SJCRH30 (cell line): Measurements from ENCODE around the gene PHF24. TPM values are rescaled to one million over a fixed set of nuclear protein-coding genes. Genes with fewer than 3 reads are reported as not detected.

Source experiments
- DNase-seq, 2 experiments: peaks; one replicate each; pipeline ENCODE4 v3.0.0-alpha.2; 2015 to 2020
- H3K27ac ChIP-seq: fragments of 250-450 bp; sonication (Bioruptor Pico); 2 replicates; pipeline ENCODE4 v1.5.1; 2020; ENCODE audit warnings: mild to moderate bottlenecking, moderate library complexity
- H3K27me3 ChIP-seq: fragments of 250-450 bp; sonication (Bioruptor Pico); 2 replicates; pipeline ENCODE4 v1.5.1; 2020; ENCODE audit warnings: mild to moderate bottlenecking, moderate library complexity
- H3K36me3 ChIP-seq: fragments of 250-450 bp; sonication (Bioruptor Pico); 2 replicates; pipeline ENCODE4 v1.5.1; 2020; ENCODE audit warnings: mild to moderate bottlenecking, moderate library complexity
- H3K4me1 ChIP-seq: fragments of 250-450 bp; sonication (Bioruptor Pico); 2 replicates; pipeline ENCODE4 v1.5.1; 2020; ENCODE audit warnings: mild to moderate bottlenecking, moderate library complexity
- H3K4me3 ChIP-seq: fragments of 250-450 bp; sonication (Bioruptor Pico); 2 replicates; pipeline ENCODE4 v1.5.1; 2020; ENCODE audit warnings: mild to moderate bottlenecking, moderate library complexity
- H3K9me3 ChIP-seq: fragments of 250-450 bp; sonication (Bioruptor Pico); replicated peaks from 2 replicates; pipeline ENCODE4 v1.5.1; 2020; ENCODE audit warnings: mild to moderate bottlenecking, moderate library complexity
- total RNA-seq: library from RNA; depleted of rRNA; stranded (reverse); fragments of >200 nt; shearing (Covaris generic); gene quantifications from 2 replicates; pipeline ENCODE4 v1.2.3, GENCODE V29; 2014

The PHF24 gene
- total RNA-seq, 1 experiment from 2014 or later = not detected

- Histone ChIP-seq H3K4me3 (no peak overlapping the region), H3K4me1 (no peaks in the 10 kb centered on the region), H3K9me3 (no peaks in the 10 kb centered on the region), H3K27me3 (no peaks in the 10 kb centered on the region; the same call in 1 of the 2 replicates), H3K27ac (no peak overlapping the region), H3K36me3 (no peaks in the 10 kb centered on the region)
- DNase-seq = no peak
Observed at GRCh38 chr9:34964458-34964857, 6.4 kb downstream of the PHF24 start.

GRCh38 chr9:34971146-34971811, 13.2 kb downstream of the PHF24 start:
- no peak overlapping the region for H3K27ac ChIP-seq
- H3K27me3 ChIP-seq = no peaks in the 10 kb centered on the region; the same call in none of the 2 replicates

GRCh38 chr9:34974664-34975063, 16.6 kb downstream of the PHF24 start:
- Histone ChIP-seq H3K27ac (no peak overlapping the region), H3K36me3 (no peaks in the 10 kb centered on the region), H3K9me3 (no peaks in the 10 kb centered on the region), H3K4me3 (no peak overlapping the region), H3K27me3 (peaks cover under 1% of the 10 kb centered on the region; the same call in 1 of the 2 replicates), H3K4me1 (no peaks in the 10 kb centered on the region)
- no peak for DNase-seq

More at GRCh38 chr9:34971146-34971811, 13.2 kb downstream of the PHF24 start:
- Histone ChIP-seq H3K4me3 (no peak overlapping the region), H3K36me3 (no peaks in the 10 kb centered on the region), H3K4me1 (no peaks in the 10 kb centered on the region), H3K9me3 (no peaks in the 10 kb centered on the region)
- no peak for DNase-seq

GRCh38 chr9:34976441-34976840, 18.4 kb downstream of the PHF24 start:
- Histone ChIP-seq H3K4me3 (no peak overlapping the region), H3K36me3 (no peaks in the 10 kb centered on the region), H3K4me1 (no peaks in the 10 kb centered on the region), H3K27me3 (peaks cover 5% of the 10 kb centered on the region; the same call in 1 of the 2 replicates), H3K9me3 (no peaks in the 10 kb centered on the region), H3K27ac (no peak overlapping the region)
- DNase-seq = no peak

GRCh38 chr9:34976992-34977391, 18.9 kb downstream of the PHF24 start:
- Histone ChIP-seq H3K36me3 (no peaks in the 10 kb centered on the region), H3K4me1 (no peaks in the 10 kb centered on the region), H3K27ac (no peak overlapping the region), H3K4me3 (no peak overlapping the region), H3K27me3 (peaks cover 5% of the 10 kb centered on the region; the same call in 1 of the 2 replicates), H3K9me3 (no peaks in the 10 kb centered on the region)
- DNase-seq = no peak

- H3K4me3 ChIP-seq = no peak overlapping the region
Observed at GRCh38 chr9:34980181-34980761, 22.2 kb downstream of the PHF24 start.

GRCh38 chr9:34982361-34982760, 24.3 kb downstream of the PHF24 start:
- Histone ChIP-seq H3K4me3 (no peak overlapping the region), H3K36me3 (no peaks in the 10 kb centered on the region), H3K27ac (no peak overlapping the region), H3K4me1 (no peaks in the 10 kb centered on the region), H3K9me3 (no peaks in the 10 kb centered on the region), H3K27me3 (peaks cover 5% of the 10 kb centered on the region; the same call in 1 of the 2 replicates)
- no peak for DNase-seq

More at GRCh38 chr9:34980181-34980761, 22.2 kb downstream of the PHF24 start:
- Histone ChIP-seq H3K36me3 (no peaks in the 10 kb centered on the region), H3K27ac (no peak overlapping the region), H3K27me3 (peaks cover 5% of the 10 kb centered on the region; the same call in 1 of the 2 replicates), H3K9me3 (no peaks in the 10 kb centered on the region), H3K4me1 (no peaks in the 10 kb centered on the region)
- no peak for DNase-seq

- no peak for DNase-seq
- H3K4me3 ChIP-seq = no peak overlapping the region
- H3K9me3 ChIP-seq = no peaks in the 10 kb centered on the region
- H3K27me3 ChIP-seq = peaks cover 5% of the 10 kb centered on the region; the same call in 1 of the 2 replicates
- H3K4me1 ChIP-seq = no peaks in the 10 kb centered on the region
- no peak overlapping the region for H3K27ac ChIP-seq
- no peaks in the 10 kb centered on the region for H3K36me3 ChIP-seq
Observed at GRCh38 chr9:34983209-34983608, 25.1 kb downstream of the PHF24 start.

- peaks cover 5% of the 10 kb centered on the region; the same call in 1 of the 2 replicates for H3K27me3 ChIP-seq
- no peak overlapping the region for H3K4me3 ChIP-seq
- peak; percentile 40 to 68 for DNase-seq
- H3K9me3 ChIP-seq = no peaks in the 10 kb centered on the region
- no peak overlapping the region for H3K27ac ChIP-seq
- no peaks in the 10 kb centered on the region for H3K36me3 ChIP-seq
- H3K4me1 ChIP-seq = no peaks in the 10 kb centered on the region
Observed at GRCh38 chr9:34984049-34984448, 26.0 kb downstream of the PHF24 start.

GRCh38 chr9:34985311-34985899, 27.3 kb downstream of the PHF24 start:
- H3K4me3 ChIP-seq = no peak overlapping the region
- no peaks in the 10 kb centered on the region for H3K36me3 ChIP-seq
- H3K27ac ChIP-seq = no peak overlapping the region
- no peaks in the 10 kb centered on the region for H3K9me3 ChIP-seq
- H3K27me3 ChIP-seq = no peaks in the 10 kb centered on the region; the same call in 1 of the 2 replicates
- peak; percentile 53 to 81 for DNase-seq
- H3K4me1 ChIP-seq = no peaks in the 10 kb centered on the region

GRCh38 chr9:34986540-34987047, 28.5 kb downstream of the PHF24 start:
- H3K36me3 ChIP-seq = no peaks in the 10 kb centered on the region
- peak in 1 of 2 experiments; percentile 22 for DNase-seq
- no peak overlapping the region for H3K4me3 ChIP-seq
- no peaks in the 10 kb centered on the region for H3K27me3 ChIP-seq
- no peaks in the 10 kb centered on the region for H3K9me3 ChIP-seq
- no peaks in the 10 kb centered on the region for H3K4me1 ChIP-seq
- H3K27ac ChIP-seq = no peak overlapping the region

GRCh38 chr9:34987160-34987901, 29.2 kb downstream of the PHF24 start:
- no peak for DNase-seq
- no peaks in the 10 kb centered on the region for H3K9me3 ChIP-seq
- no peak overlapping the region for H3K4me3 ChIP-seq
- H3K27ac ChIP-seq = no peak overlapping the region
- H3K27me3 ChIP-seq = no peaks in the 10 kb centered on the region
- H3K4me1 ChIP-seq = peaks cover 7% of the 10 kb centered on the region
- H3K36me3 ChIP-seq = no peaks in the 10 kb centered on the region

GRCh38 chr9:34988218-34989002, 30.3 kb downstream of the PHF24 start:
- Histone ChIP-seq H3K27ac (peak overlapping the region; percentile 50), H3K27me3 (no peaks in the 10 kb centered on the region), H3K36me3 (no peaks in the 10 kb centered on the region), H3K9me3 (no peaks in the 10 kb centered on the region), H3K4me3 (peak overlapping the region; percentile 87), H3K4me1 (peaks cover 18% of the 10 kb centered on the region)
- DNase-seq = peak; percentile 30 to 38
